PFSK-1 (cell line): ENCODE data around the gene MYO10.

Source experiments
- POLR2AphosphoS5 ChIP-seq: IDR thresholded peaks from 2 replicates; pipeline ENCODE4 v1.6.1; 2012; ENCODE audit warnings: low read depth, mild to moderate bottlenecking, control low read depth, low read length, moderate library complexity
- REST ChIP-seq, 2 experiments: IDR thresholded peaks; 2 replicates each; pipeline versions ENCODE4 v1.6.1 to v1.8.0; 2011 to 2012; ENCODE audit warnings: low read depth in 2 of 2, low read length in 2 of 2, control low read depth in 1 of 2, inconsistent platforms in 1 of 2, mild to moderate bottlenecking in 1 of 2, moderate library complexity in 1 of 2; ENCODE audit not compliant: insufficient read depth in 1 of 2
- SIN3A ChIP-seq: IDR thresholded peaks from 2 replicates; pipeline ENCODE4 v1.6.1; 2012; ENCODE audit warnings: mild to moderate bottlenecking, low read length, moderate library complexity, borderline replicate concordance; ENCODE audit not compliant: insufficient read depth
- TAF1 ChIP-seq: IDR thresholded peaks from 2 replicates; pipeline ENCODE4 v1.6.1; 2012; ENCODE audit warnings: low read length, control low read depth, borderline replicate concordance; ENCODE audit not compliant: insufficient read depth

DNA sequence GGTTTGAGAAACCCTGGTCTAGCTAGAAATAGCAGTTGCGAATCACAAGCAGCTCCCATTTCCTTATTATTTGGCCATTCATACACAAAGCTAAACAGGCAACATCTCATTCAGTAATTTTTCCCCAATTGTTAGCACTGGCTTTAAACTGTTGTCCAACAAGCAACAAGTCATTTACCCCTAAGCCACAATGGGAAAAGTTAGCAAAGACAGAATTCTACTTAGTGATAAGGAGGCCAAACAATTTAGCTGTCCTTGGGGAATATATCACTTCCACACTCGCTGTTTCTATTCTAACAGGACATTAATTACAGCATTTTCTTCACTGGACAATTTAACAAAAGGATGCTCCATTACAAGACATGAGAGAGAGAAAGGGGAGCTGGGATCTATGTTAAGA is 2.8 kb downstream of the MYO10 start:
- TF ChIP-seq TAF1 (no peak), REST (IDR thresholded peaks at IDR 0.05; ENCODE audit: insufficient read depth in 1 of 2, low read depth in 2 of 2, low read length in 2 of 2) (no peak), POLR2AphosphoS5 (no peak), SIN3A (no peak)
